ENCODE data around the gene FAM25G.
"Not testable (repeated sequence)": the region's sequence is repeated elsewhere in the genome, so short reads cannot be mapped to it uniquely, and the experiment has no call there.

FAM25G gene

DNA sequence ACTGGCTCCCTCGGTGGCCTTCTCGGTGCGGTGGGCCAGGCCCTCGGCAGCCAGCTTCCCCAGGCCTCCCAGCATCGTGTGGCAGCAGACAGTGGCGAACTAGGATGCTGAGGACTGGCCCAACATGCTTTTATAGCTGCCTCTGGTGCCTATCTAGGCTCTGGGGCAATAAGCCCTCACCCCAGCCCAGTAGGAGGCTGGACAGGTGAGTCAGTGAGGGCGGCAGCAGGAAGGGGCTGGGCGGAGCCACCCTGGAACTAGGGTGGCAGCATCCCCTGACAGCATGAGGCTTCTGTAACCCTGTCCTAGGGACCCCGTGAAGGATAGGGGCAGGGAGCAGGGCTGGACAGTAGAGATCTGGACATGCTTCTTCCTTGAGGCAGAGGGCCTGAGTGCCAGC lies at the start of gene FAM25G:
TSS of gene FAM25G (minus strand) at position 101 of the 400 bp plus-strand sequence. CDS start at position 75, 26 bp downstream.
- DNase-seq (ENCODE audit: low read depth), result not testable (repeated sequence)

- DNase-seq (ENCODE audit: low read depth), result not testable (repeated sequence)
Observed at GRCh38 chr10:47536430-47536829, 44.9 kb upstream of the FAM25G start.

- not testable (repeated sequence) for DNase-seq (ENCODE audit: low read depth)
Observed at GRCh38 chr10:47523475-47523874, 32.0 kb upstream of the FAM25G start, which contains the start of gene AGAP9. Gene AGAP9, minus strand, starts transcription at chr10:47523638. Its CDS starts 112 bp downstream, at chr10:47523526.

GRCh38 chr10:47502313-47502712 lies 10.8 kb upstream of the FAM25G start:
- not testable (repeated sequence) for DNase-seq (ENCODE audit: low read depth)

DNA sequence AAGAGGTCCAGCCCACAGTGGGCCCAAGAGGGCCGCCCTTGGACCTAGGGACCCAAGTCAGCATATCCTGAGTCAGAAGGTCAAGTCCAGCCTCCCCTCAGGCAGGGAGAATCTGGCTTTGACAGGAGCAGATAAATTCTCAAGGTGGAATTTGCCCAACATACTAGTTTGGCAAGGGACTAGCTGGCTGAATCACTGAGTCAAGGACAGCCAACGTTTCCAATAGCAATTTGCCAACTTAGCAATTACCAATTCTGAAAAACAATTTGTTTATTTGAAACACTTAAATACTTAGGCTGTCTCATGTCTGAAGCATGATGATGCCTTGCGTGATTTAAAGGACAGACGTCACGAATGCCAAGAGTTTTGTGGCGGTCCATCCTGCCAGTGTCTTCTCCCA lies 2.7 kb upstream of the FAM25G start:
- DNase-seq (ENCODE audit: low read depth), result not testable (repeated sequence)

- not testable (repeated sequence) for DNase-seq (ENCODE audit: low read depth)
Observed at GRCh38 chr10:47489630-47490029, 1.9 kb downstream of the FAM25G start.

GRCh38 chr10:47485943-47486342 lies 5.6 kb downstream of the FAM25G start:
- DNase-seq (ENCODE audit: low read depth), result not testable (repeated sequence)

DNA sequence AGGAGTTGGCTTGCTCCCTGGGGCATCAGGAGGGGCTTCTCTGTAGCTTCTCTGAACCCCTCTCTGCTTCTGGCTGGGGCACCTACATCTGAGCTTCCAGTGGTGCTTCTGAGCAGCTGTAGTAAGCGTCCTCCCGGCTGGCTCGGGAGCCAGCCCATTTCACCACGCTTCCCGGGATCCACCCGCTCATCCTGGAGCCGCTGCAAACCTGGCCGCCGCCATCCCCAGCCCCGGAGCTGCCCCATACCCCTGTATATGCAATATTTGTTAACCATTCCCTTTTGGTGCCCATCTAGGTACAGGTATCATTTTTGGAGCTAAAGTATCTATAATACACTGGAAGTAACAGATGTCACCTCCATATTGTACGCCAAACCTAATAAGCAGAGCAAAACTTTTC lies 6.7 kb downstream of the FAM25G start:
- DNase-seq (ENCODE audit: low read depth), result not testable (repeated sequence)

DNA sequence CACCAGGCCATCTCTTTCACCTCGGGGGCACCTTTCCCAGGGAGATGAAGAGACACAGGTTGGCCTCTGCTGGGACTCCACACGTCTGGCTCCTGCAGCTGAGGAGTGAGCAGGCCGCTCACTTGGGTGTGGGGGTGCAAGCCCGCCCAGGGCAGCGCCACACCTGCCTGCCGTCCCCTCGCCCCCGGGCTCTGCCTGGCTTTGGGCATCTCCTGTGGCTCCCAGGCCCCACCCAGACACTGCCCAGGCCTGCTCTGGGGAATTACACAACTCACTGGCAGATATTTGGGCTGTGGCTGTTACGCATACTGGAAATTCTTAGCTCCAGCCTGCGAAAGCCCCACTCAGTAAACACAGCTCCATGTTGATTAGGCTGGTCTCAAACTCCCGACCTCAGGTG lies 7.6 kb downstream of the FAM25G start, which contains the start of gene ANXA8:
TSS of gene ANXA8 (minus strand) at position 193 of the 400 bp plus-strand sequence. CDS start at position 11, 182 bp downstream.
- DNase-seq (ENCODE audit: low read depth), result not testable (repeated sequence)

- not testable (repeated sequence) for DNase-seq (ENCODE audit: low read depth)
Observed at GRCh38 chr10:47482367-47482766, 9.1 kb downstream of the FAM25G start.

GRCh38 chr10:47481768-47482181 lies 9.7 kb downstream of the FAM25G start:
- DNase-seq (ENCODE audit: low read depth), result not testable (repeated sequence)

DNA sequence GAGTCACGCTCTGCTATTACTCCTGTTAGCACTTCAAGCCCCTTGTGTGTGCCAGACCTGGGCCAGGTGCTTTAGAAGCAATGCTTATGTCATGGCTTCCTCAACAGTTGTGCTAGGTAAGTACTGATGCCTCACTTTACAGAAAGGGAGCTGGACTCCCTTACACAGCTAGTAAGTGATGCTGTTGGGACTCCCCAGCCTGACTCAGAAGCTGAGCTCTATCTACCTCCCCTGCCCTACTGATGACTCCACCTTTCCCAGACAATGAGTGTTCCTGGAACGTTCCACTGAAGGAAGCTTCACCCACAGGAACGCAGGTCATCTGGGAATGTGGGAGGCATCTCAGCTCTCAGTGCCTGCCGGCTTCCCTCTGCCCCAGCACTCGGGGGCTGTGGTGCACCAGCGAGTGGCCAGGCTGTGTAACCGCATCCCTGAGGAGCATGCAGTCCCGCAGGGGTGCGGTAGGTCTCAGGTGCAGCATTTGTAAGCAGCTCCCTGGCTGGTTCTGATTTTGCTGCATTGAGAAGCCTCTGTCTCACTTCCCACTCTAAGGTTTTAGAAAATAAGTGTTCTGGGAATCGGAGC lies 10.2 kb downstream of the FAM25G start:
- DNase-seq (ENCODE audit: low read depth), result not testable (repeated sequence)

- DNase-seq (ENCODE audit: low read depth), result not testable (repeated sequence)
Observed at GRCh38 chr10:47480133-47480532, 11.4 kb downstream of the FAM25G start.

DNA sequence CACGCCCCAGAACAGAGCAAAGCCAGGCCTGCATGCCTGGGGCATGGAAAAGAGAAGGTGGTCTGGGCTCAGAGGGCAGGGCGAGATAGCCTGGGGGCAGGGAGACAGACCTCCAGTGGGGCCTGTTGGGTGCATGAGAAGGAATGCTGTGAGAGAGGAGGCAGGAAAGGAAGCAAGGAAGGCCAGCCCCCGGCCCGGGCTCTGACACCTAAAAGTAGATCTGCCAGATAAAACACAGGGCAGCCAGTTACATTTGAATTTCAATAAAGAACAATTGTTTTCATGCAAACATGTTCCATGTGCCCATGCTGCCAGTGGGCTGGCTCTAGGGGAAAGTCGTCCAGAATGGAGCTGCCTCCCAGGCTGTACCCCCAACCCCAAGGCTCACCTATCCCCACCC lies 13.4 kb downstream of the FAM25G start:
- DNase-seq (ENCODE audit: low read depth), result not testable (repeated sequence)

GRCh38 chr10:47477078-47477477 lies 14.4 kb downstream of the FAM25G start:
- not testable (repeated sequence) for DNase-seq (ENCODE audit: low read depth)

GRCh38 chr10:47475101-47475500 lies 16.4 kb downstream of the FAM25G start:
- DNase-seq (ENCODE audit: low read depth), result not testable (repeated sequence)

DNA sequence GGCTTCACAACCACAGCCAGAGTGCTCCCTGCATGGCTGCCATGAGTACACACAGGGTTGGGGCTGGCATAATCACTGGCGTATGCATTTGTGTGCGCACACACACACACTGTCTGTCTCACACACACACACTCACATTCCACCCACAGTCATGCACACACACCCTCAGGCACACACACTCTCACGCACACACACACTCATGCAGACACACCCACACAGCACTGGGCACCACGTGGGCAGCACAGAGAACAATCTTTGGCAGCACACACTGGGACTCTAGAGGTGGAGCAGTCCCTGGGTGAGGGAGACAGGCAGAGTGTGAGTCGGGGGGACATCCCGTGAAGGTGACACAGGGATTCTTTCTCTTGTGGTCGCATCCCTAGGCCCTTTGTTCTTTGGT lies 18.0 kb downstream of the FAM25G start:
- DNase-seq (ENCODE audit: low read depth), result not testable (repeated sequence)

- DNase-seq (ENCODE audit: low read depth), result not testable (repeated sequence)
Observed at GRCh38 chr10:47472647-47473046, 18.9 kb downstream of the FAM25G start.

GRCh38 chr10:47472072-47472471 lies 19.4 kb downstream of the FAM25G start:
- not testable (repeated sequence) for DNase-seq (ENCODE audit: low read depth)

DNA sequence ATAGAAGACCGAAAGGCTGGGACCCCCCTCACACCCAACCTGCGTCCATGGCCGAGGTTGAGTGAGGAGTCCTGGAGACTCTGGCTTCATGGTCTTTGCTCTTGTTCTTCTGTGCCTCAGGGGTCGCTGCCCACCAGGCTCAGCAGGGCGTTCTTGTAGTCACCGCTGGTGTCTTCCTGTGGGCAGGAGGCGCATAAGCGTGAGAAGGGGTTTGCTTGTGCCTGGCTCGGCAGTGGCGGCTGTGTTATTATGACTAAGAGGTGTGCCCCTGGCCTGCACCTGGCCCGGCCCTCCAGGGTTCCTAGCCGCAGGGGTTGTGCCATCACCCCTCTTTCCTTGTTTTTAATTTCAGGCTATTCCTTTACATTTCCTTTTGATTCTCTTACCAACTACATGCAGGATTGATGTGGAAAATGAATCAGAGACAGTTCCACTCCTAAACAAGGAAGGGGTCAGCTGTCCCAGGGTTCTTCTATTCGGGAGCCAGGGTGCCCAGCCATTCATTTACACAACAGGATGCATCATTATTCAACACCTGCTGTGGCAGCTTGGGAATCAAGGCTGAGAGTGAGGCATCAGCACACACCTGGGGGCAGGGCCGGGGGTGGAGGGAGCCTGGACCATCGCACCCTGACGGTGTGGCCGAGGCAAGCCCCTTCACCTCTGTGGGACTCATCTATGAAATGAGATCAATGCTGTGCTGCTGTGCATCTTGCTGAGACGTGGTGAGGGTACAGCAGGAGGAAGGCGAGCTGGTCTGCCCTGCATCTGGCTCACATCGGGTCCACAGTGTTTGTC lies 22.6 kb downstream of the FAM25G start:
- not testable (repeated sequence) for DNase-seq (ENCODE audit: low read depth)

GRCh38 chr10:47467957-47468356 lies 23.5 kb downstream of the FAM25G start:
- DNase-seq (ENCODE audit: low read depth), result not testable (repeated sequence)

DNA sequence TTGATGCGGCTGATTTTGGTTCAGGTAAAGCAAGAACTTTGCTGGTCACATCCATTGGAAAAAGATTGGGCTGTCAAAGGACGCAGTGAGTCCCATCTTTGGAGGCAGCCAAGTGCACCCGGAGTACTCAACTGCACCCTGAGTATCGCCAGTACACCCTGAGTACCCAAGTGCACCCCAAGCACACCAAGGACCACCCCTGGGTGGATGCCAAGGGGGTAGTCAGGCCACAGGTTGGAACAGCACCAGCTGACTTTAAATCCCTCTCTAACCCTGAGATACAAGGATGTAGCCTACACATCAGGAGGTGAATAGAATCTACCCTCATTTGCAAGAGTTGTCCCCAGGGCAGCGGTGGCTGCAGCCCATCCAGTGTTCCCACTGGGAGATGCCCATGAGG lies 24.0 kb downstream of the FAM25G start:
- not testable (repeated sequence) for DNase-seq (ENCODE audit: low read depth)

Data from stimulated activated CD8-positive, alpha-beta memory T cell treated with anti-CD3 and anti-CD28 coated beads, Interleukin-15, amount 100 ng/mL, for 1 hour (primary cell).